SKM-1 treated with dmso at 0.1 percent for 144 hours (cell line): ENCODE results near the gene TMEM117.
"Not testable (repeated sequence)": the region's sequence is repeated elsewhere in the genome, so short reads cannot be mapped to it uniquely, and the experiment has no call there.

Source experiments
- DNase-seq: peaks from one replicate; lab custom pipeline; 2025; ENCODE audit not compliant: unreplicated experiment; lab: John Stamatoyannopoulos, UW

TMEM117 gene

DNA sequence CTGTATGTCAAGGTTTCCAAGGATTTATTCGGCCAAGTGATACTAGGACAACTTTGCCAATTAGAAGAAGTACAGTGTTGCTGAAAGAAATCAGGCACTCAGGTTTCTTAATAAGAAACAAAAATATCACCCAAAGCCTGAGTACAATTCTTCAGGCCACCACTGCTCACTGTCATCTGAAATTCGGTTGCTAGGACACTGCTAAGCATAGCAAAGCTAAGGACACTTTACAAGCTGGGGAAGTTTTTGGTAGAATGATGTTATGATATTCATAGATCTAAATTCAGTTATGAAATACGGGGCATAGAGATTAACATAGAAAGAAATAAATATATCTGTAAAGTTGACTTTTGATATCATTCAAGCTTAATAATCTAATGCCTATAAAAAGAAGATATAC, 535.1 kb downstream of the TMEM117 start:
- DNase-seq, result no peak

DNA sequence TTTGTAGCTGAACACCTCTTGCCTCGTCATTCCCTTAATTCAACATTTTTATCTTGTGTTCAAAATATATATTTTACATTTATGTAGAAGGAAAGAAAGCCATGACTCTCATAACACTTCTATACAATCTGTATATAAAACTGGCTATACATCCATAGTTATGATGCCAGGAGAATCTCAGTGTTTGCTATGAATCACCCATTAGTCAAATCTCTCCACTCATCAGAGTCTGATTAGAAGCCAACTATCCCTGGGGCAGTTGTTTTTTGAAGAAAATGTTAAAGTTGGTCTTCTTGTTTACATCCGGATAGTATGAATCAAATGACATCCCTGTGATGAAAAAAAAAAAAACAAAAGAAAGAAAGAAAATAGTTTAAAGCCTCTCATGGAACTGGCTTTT, 536.4 kb downstream of the TMEM117 start:
- DNase-seq, result no peak

DNA sequence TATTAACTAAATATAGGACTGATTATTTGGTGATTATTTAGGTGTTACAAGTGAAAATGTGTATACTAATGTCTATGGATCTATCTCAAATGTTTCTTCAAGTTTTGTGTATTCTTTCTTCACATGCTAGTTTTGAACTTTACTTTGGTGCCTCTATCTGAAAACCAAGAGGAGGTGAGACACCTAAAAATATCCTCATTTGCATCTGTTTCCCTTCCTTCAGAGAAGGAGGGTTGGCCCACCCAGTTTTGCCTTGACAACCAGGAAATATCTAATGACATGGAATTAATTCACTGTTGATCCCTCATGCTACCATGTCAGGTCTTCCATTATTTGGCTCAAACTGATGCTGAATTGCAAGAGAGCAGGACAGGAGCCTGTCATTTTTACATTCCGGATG, 539.8 kb downstream of the TMEM117 start:
- DNase-seq, result no peak

DNA sequence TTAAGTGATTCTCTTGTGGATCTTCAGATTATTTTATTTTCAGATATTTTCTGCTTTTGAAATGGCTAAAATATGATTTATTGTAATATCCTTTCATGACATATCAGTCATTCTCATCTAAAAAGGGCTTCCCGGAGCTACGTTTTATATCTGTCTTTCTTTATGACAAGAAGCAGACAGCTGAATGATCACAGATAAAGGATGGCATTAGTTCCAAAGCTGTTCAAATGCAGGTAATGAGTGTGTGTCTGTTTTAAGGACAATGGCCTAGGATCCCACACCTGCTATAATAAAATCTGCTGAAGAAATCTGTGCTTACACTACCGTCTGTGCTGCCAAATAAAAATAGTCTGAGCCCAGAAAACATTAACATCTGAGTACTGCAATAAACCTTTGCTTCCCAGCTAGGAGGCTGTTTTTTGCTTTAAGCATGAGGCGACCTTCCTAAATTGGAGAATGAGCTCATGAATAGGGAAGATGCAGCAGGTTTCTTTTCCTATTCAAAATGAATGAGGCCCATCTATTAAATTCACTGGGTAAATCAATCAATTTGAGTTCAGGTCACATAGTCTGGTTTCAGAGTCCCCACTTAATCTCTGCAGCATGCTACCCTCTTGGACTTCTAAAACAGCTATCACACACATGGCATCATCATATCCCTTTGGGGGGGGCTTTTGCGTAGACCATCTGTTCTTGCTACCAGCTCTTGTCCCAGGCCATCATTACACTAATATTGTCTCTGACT, 541.7 kb downstream of the TMEM117 start:
- DNase-seq, result no peak

DNA sequence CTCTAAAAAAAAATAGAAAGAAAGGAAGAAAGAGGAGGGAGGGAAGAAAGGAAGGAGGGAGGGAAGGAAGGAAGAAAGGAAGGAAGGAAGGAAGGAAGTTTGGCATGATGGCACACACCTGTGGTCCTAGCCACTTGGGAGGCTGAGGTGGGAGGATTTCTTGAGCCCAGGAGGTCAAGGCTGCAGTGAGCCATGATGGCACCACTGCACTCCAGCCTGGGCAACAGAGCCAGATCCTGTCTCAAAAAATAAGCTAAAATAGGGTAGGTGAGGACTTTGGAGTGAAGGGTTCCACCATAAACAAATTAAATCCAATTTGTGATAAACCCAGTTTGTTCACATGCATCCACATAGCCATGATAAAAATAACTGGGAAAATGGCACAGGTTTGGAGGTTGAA, 543.2 kb downstream of the TMEM117 start:
- DNase-seq, result not testable (repeated sequence)

DNA sequence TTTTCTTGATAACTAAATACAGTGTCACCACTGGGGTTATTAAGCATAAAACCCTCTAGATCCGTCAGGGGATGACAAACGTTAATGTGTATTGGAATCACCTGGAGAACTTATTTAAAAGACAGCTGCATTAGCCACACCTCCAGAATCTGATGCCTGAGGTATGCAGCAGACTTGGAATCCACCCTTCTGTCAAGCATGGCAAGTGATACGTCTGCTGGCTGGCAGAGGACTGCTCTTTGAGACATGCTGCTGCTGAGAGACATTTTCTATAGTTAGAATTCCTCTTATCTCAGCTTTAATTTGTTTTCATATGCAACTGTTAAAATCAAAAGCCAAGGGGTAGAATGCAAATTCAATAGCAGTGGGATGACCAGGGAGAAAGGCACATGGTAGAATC, 544.0 kb downstream of the TMEM117 start:
- DNase-seq, result no peak

DNA sequence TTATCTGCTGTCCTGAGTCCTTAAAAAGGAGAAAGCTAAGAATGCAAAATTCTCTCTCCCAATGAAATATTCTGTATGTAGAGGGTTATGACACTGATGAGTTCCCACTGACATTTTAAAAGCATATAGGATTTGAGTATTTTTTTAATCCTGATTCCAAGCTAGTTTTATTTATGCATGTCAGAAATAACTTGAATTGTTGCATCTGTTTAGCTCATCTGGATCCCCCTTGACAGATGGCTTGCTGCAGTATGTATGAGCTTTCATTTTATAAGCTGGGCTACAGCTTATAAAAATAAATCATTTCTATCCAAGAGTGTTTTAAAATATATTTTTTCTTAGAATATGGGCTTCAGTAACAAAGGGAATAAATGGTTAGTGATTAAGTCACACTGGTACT, 545.0 kb downstream of the TMEM117 start:
- no peak for DNase-seq

DNA sequence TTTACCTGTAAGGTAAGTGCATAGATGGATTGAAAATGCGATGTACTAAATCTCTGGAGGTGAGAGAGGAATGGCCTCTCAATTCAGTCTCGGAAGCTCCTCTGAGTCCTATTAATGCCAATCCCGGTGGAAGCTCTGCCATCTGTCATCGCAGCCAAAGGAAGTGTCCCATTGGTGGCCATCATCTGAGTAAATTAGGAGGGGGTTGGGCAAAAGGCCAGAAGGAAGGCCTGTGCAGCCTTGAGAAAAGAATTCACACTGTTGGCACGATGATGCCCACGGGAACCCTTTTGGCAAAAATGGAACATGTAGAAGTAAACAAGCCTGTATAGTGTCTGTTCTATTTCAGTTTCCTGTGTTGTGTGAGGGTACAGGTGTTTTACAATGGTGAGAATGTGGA, 545.5 kb downstream of the TMEM117 start:
- no peak for DNase-seq

DNA sequence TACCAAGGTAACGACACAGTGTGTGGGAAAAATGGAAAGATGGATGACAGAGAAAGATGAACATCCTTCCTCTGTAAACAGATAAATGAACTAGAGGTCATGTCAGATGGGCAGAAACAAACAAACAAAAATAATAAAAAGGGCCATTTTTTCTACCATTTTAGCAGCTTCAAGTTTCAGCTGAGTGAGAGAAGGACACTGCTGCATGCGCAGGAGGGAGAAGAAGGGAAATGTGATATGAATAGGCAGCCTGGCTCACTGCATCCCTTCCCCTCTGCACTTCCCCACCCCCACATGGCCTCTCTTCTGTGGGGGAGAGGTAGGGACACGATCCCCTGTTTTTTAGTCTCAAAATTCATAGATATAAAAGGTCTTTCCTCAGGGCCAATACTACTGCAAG, 548.3 kb downstream of the TMEM117 start:
- no peak for DNase-seq

DNA sequence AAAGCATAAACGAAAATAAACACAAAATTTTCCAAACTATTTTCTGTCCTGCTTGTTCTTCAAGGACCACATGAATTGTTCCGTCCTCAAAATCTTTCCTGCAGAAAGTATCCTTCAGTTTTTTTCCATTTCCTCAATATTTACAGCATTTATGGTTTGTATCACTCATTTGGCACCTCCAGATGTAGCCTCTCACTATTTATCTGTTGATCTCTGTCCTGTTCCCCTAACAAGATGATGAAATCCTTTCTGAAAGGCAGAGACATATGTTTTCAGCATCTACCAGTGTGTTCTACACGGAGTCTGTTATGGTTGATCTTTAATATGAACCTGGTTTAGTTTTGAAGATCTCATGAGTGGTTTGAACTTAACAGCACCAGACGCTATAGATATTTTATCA, 550.1 kb downstream of the TMEM117 start:
- no peak for DNase-seq

DNA sequence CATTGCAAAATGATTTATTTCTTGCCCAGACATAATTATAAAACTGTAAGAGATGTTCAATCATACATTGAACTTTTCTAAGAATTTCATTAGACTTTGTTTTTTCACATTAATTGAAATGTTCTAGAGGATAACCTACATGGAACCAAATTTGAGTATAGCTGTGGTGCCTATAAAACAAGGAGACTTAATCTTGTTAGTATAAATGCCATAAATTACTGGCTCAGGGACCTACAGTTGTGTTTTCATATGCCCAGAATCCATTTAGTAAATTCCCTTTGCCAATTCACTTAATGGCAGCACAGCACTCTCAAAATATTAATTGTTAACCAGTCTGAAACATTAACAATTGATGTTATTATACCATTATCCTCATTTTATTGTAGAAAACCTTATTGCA, 551.7 kb downstream of the TMEM117 start:
- DNase-seq, result no peak

DNA sequence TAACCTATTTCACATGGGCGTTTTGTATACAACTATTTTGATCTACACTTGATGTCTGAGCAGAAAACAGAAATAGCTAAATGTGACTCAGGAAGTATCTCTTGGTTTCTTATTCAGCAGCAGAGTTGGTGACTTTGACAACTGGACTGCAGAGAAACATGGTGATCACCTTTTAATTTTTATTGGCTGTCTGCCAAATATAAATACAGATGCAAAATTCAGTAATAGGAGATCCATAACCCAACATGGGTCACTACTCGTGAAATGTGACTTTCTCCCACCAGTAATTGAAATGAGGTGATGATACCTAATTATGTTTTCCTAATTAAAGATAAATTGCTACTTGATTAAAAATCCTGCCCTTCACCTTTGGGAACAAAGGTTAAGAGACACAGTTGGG, 553.2 kb downstream of the TMEM117 start:
- no peak for DNase-seq

DNA sequence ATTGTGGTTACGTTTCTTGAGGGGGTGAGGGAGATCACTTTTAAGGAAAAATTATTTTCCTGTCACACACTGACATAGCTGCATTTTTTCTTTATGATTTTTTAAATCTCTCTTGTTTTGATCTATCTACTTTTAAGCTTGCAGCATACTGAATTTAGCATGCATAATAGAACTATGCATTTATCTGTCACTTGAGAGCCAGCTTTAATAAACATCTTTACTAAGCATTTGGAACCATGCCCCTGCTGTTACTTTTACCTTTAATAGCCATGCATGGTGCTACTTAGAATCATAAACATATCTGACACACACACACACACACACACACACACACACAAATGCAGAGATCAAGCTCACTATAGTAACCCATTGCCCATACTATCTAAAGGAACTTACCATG, 554.0 kb downstream of the TMEM117 start:
- no peak for DNase-seq

DNA sequence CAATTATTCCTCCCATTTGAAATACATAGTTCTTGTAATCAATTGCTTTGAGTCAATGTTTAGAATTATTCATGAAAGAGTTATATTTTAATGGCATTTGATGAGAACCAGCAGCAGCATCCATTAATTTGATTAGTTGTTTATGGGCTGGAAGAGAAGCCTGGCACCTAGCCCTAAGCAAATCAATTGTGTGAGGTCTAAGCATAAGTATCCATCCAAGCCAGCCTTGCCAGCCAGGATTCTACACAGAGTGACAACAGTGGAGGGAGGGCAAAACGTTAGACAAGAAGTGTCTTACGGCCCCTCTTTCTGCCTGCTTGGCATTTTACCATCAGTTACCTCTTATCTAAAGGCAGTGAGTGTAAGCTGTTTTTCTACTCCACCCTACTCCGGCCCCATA, 561.8 kb downstream of the TMEM117 start:
- no peak for DNase-seq

DNA sequence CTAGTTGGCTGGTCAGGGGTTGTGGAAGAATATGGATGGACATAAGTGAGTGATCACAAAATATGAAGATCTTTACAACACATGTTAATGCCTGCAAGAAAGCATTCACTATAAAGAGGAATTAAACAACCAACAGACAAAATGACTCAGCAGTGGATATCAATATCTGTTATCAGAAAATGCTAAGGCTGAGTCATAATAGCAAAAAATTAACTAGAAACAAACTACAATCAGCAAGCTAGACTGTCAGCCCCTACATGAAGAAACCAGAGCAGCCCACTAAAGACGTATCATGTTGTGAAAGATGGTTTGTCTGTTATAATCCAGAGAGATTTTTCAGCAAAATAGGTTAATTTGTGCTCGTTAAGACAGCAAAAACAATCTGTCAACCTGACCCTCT, 567.3 kb downstream of the TMEM117 start:
- no peak for DNase-seq

DNA sequence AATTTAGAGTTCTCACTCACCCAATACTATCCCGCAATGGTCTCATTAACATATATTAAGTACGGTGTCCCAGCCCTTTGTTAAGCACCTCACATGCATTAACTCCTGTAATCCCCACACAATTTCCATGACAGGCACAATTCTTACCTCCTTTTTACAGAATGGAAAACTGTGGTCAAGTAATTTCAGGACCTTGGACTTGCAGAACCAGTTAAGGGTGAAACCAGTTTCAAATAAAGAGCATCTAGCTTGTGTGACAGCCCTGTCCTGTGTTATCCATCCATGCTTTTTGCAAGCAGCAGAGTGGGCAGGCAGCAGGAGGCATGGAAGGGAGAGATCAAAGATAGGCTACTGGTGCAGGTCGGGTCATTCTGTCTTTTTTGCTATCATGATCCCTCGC, 569.4 kb downstream of the TMEM117 start:
- no peak for DNase-seq

DNA sequence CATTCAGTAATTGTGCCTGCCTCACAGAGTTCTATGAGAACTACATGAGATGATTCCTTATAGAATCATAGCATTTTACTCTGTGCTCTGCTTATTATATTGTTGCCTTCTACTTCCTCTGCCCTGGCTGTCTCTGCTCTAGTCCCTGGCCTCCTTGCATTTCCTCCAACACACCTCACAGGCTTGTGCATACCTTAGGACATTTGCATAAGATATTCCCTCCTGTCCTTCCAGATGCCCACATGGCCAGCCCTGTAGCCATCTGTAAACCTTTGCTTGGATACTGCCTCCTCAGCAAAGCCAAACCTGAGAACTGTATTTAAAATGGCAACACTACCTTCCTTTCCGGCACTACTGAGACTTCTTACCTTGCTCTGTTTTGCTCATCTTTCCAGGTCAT, 586.7 kb downstream of the TMEM117 start:
- no peak for DNase-seq

DNA sequence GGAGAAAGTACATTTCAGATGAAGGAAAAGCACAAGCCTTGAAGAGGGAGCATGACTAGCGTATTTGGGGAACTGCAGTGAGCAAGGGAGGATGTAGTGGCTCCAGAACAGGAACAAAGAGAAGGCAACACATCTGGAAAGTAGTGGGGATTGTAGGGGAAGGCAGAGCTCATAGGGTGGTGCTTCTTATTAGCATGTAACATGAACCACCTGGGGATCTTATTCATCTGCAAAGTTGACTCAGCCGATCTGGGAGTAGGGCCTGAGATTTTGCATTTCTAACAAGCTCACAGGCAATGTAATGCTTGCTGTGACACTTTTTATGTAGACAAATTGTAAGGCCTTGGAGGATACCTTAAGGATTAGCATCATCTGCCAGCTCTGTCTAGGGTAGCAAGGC, 592.9 kb downstream of the TMEM117 start:
- no peak for DNase-seq

DNA sequence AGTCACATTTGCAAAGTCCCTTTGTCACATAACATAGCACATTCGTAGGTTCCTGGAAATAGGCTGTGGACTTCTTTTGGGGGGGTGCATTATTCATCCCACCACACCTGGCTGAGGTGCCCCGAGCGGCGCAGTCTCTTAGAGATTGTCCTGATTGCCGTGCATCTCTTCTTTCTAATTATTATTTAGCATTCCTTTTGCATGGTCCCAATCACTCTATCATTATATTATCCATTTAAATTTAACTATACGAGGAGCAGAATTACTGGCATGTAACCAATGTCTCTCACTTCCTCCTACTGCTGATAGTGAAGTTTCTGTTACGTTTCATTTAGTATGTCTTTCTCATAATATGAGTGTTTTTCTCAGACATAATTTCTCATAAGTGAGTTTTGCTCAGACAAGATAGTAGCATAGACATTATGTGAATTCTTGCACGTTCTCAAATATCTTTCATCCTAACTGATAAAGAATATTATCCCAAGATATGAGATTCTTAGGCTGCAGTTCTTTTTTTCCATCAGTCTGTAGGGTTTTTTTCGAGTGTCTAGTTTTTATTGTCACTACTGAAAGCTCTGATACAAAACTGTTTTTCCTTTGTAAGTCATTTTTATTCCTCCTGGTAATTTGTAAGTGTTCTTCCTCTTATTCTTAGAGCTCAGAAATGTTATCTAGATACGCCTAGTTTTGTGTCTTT, 595.9 kb downstream of the TMEM117 start:
- DNase-seq, result no peak

DNA sequence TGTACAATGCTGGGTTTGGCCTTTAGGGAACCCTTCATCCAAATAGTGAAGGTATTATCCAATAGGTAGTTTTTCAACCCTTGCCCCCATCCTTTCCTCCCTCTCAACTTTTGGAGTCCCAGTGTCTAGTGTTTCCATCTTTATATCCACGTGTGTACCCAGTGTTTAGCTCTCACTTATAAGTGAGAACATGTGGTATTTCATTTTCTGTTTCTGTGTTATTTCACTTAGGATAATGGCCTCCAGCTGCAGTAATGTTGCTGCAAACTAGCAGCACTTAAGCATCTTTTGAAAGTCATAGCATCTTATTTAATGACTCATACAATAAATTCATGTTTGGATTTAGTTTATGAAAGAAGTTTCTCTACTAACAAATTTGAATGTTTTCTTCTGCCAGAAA, 597.8 kb downstream of the TMEM117 start:
- DNase-seq, result no peak

DNA sequence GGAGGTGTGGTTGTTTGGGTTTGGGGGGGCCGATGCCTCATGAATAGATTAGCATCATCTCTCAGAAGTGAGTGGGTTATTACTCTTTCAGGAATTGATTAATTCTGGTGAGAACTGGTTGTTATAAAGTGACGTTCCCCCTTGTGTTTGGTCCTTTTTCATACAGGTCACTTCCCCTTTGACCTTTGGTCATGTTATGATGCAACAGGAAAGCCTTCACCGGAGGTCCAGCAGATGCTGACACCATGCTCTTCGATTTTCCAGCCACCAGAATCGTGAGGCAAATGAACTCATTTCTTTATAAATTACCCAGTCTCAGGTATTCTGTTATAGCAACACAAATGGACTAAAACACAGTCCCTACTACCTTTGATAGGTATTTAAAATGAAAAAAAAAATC, 600.9 kb downstream of the TMEM117 start:
- no peak for DNase-seq
